ENCODE data around the gene SGTA. TPM values are rescaled to one million over a fixed set of nuclear protein-coding genes. Genes with fewer than 3 reads are reported as not detected.

Gene SGTA
- polyA plus RNA-seq, 1 donor (not counting 4 experiments of a cell fraction or from before 2014, with no cell fraction given), result 36.1 TPM

- no peak for TF ChIP-seq EZH2 (IDR thresholded peaks at IDR 0.05; ENCODE audit: low read length)
- TF ChIP-seq, protein P1, sequence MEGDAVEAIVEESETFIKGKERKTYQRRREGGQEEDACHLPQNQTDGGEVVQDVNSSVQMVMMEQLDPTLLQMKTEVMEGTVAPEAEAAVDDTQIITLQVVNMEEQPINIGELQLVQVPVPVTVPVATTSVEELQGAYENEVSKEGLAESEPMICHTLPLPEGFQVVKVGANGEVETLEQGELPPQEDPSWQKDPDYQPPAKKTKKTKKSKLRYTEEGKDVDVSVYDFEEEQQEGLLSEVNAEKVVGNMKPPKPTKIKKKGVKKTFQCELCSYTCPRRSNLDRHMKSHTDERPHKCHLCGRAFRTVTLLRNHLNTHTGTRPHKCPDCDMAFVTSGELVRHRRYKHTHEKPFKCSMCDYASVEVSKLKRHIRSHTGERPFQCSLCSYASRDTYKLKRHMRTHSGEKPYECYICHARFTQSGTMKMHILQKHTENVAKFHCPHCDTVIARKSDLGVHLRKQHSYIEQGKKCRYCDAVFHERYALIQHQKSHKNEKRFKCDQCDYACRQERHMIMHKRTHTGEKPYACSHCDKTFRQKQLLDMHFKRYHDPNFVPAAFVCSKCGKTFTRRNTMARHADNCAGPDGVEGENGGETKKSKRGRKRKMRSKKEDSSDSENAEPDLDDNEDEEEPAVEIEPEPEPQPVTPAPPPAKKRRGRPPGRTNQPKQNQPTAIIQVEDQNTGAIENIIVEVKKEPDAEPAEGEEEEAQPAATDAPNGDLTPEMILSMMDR (optimal IDR thresholded peaks at IDR 0.05 in 1 of 3, IDR thresholded peaks at IDR 0.05 in 1 of 3, conservative IDR thresholded peaks at IDR 0.05 in 1 of 3; ENCODE audit: extremely low read depth in 1 of 3, insufficient read depth in 2 of 3, low read length in 3 of 3), result no peak
- dilution Hi-C loops (cut with MboI; ENCODE audit: extremely low pct_ligation_motif_present, low sequenced_read_pairs), result no loop called here
- Histone ChIP-seq H3K79me2 (ENCODE audit: control insufficient read depth, insufficient read depth, low read length) (no peaks in the 10 kb centered on the region), H3K9me3 (ENCODE audit: control insufficient read depth, low read depth, low read length) (no peaks in the 10 kb centered on the region), H3K4me3 (ENCODE audit: control insufficient read depth in 2 of 3, extremely low read depth in 1 of 3, insufficient read depth in 2 of 3, low read depth in 1 of 3, low read length in 3 of 3) (no peak overlapping the region), H3K27me3 (ENCODE audit: control insufficient read depth, extremely low read depth, insufficient read depth, low read length) (no peaks in the 10 kb centered on the region), H4K20me1 (ENCODE audit: control insufficient read depth, extremely low read depth, insufficient read depth, low read length) (no peaks in the 10 kb centered on the region), H3K4me2 (ENCODE audit: control insufficient read depth, extremely low read depth, insufficient read depth, low read depth, low read length) (no peak overlapping the region), H2AFZ (ENCODE audit: control insufficient read depth, low read length) (no peak overlapping the region), H3K27ac (ENCODE audit: control insufficient read depth, insufficient read depth, low read length) (no peak overlapping the region), H3K36me3 (ENCODE audit: control insufficient read depth in 2 of 2, extremely low read depth in 1 of 2, insufficient read depth in 2 of 2, low read length in 2 of 2) (peaks cover 8 to 13% of the 10 kb centered on the region in 2 experiments), H3K4me1 (ENCODE audit: control insufficient read depth, extremely low read depth, insufficient read depth, low read length) (no peaks in the 10 kb centered on the region), H3K9ac (ENCODE audit: control insufficient read depth, extremely low read depth, insufficient read depth, low read length) (no peak overlapping the region), H3K9me1 (ENCODE audit: control insufficient read depth, extremely low read depth, insufficient read depth, low read length) (no peaks in the 10 kb centered on the region)
- FAIRE-seq (no peak), DNase-seq (ENCODE audit: low read depth, low spot score) (no peak)
Measured at GRCh38 chr19:2751438-2751830, 31.6 kb downstream of the SGTA start.

DNA sequence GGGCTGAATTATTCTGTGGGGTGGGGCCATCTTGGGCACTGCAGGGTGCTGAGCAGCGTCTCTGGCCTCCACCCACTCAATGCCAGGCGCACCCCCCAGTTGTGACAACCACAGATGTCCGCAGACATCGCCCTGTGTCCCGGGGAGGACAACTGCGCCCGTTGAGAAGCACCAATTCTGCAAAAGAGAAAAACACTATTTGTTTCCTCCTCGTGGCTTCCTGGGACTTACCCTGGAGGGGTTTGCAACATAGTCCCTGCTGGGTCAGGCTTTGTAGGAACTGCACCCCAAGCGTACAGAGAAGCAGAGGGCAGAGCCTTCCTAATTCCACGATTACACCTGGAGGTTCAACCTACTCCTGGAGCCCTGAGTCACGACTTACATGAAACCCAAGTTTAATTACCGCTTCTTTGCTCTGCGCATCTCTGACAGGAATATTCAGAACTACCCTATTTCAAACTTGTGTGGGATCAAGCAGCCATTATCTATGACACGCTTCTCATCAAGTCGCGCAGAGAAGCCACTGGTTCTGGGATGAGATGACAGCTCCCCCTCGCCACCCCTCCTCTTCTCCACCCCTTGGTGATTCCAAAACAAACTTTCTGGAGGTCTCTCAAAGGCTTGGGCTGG, 32.1 kb downstream of the SGTA start:
- no peak overlapping the region for H3K9ac ChIP-seq (ENCODE audit: control insufficient read depth, extremely low read depth, insufficient read depth, low read length)
- TF ChIP-seq EZH2 (IDR thresholded peaks at IDR 0.05; ENCODE audit: low read length), result no peak
- TF ChIP-seq, protein P1 (optimal IDR thresholded peaks at IDR 0.05 in 1 of 3, IDR thresholded peaks at IDR 0.05 in 1 of 3, conservative IDR thresholded peaks at IDR 0.05 in 1 of 3; ENCODE audit: extremely low read depth in 1 of 3, insufficient read depth in 2 of 3, low read length in 3 of 3), result no peak
- H3K9me3 ChIP-seq (ENCODE audit: control insufficient read depth, low read depth, low read length), result no peaks in the 10 kb centered on the region
- H3K4me2 ChIP-seq (ENCODE audit: control insufficient read depth, extremely low read depth, insufficient read depth, low read depth, low read length), result no peak overlapping the region
- no peaks in the 10 kb centered on the region for H3K4me1 ChIP-seq (ENCODE audit: control insufficient read depth, extremely low read depth, insufficient read depth, low read length)
- H3K36me3 ChIP-seq (ENCODE audit: control insufficient read depth in 2 of 2, extremely low read depth in 1 of 2, insufficient read depth in 2 of 2, low read length in 2 of 2), result peaks cover 6 to 11% of the 10 kb centered on the region in 2 experiments
- DNase-seq (ENCODE audit: low read depth, low spot score) (no peak), FAIRE-seq (no peak)
- no peaks in the 10 kb centered on the region for H3K9me1 ChIP-seq (ENCODE audit: control insufficient read depth, extremely low read depth, insufficient read depth, low read length)
- dilution Hi-C loops (cut with MboI; ENCODE audit: extremely low pct_ligation_motif_present, low sequenced_read_pairs), result no loop called here
- H2AFZ ChIP-seq (ENCODE audit: control insufficient read depth, low read length), result no peak overlapping the region
- no peak overlapping the region for H3K27ac ChIP-seq (ENCODE audit: control insufficient read depth, insufficient read depth, low read length)
- no peaks in the 10 kb centered on the region for H3K27me3 ChIP-seq (ENCODE audit: control insufficient read depth, extremely low read depth, insufficient read depth, low read length)
- no peak overlapping the region for H3K4me3 ChIP-seq (ENCODE audit: control insufficient read depth in 2 of 3, extremely low read depth in 1 of 3, insufficient read depth in 2 of 3, low read depth in 1 of 3, low read length in 3 of 3)
- no peaks in the 10 kb centered on the region for H4K20me1 ChIP-seq (ENCODE audit: control insufficient read depth, extremely low read depth, insufficient read depth, low read length)
- no peaks in the 10 kb centered on the region for H3K79me2 ChIP-seq (ENCODE audit: control insufficient read depth, insufficient read depth, low read length)

All from keratinocyte (primary cell).